MM.1S (cell line): ENCODE data around the gene C2CD3.

Experiments used
- CTCF ChIP-seq: fragments of 300-600 bp; sonication (generic); IDR thresholded peaks from 2 replicates; pipeline ENCODE4 v1.5.1; 2016; ENCODE audit warnings: antibody characterized with exemption, low read length, mixed read lengths
- EZH2 ChIP-seq: fragments of 300-600 bp; sonication (generic); optimal IDR thresholded peaks from 2 replicates; pipeline ENCODE3; 2017; ENCODE audit warnings: low read depth, mild to moderate bottlenecking, antibody characterized with exemption, low read length, mixed read lengths
- EZH2phosphoT487 ChIP-seq: fragments of 300-600 bp; sonication (generic); IDR thresholded peaks from 2 replicates; pipeline ENCODE4 v1.6.1; 2018; ENCODE audit warnings: antibody characterized with exemption, low read length

- TF ChIP-seq EZH2 (no peak), CTCF (no peak), EZH2phosphoT487 (no peak)
These were observed 194.2 kb downstream of the C2CD3 start for GRCh38 chr11:73976451-73977151.
